ENCODE data around the gene RBPJ.

RBPJ gene

GRCh38 chr4:26447378-26447777 is 126.6 kb downstream of the RBPJ start:
- H3K79me2 ChIP-seq (ENCODE audit: insufficient read depth, low read length) = no peaks in the 10 kb centered on the region
- no peaks in the 10 kb centered on the region for H3F3A ChIP-seq (ENCODE audit: low read depth)
- no peak overlapping the region for H3K4me3 ChIP-seq (ENCODE audit: low read length, poor library complexity, severe bottlenecking)
- no peaks in the 10 kb centered on the region for H3K27me3 ChIP-seq (ENCODE audit: insufficient read depth, low read length, poor library complexity, severe bottlenecking)
- H3K4me2 ChIP-seq (ENCODE audit: low read depth, low read length, poor library complexity, severe bottlenecking) = no peak overlapping the region
- TF ChIP-seq CTCF (conservative IDR thresholded peaks at IDR 0.05; ENCODE audit: low read length) (no peak), EZH2phosphoT487 (IDR thresholded peaks at IDR 0.05; ENCODE audit: borderline replicate concordance) (no peak)
- no peaks in the 10 kb centered on the region for H4K20me1 ChIP-seq (ENCODE audit: insufficient read depth, low read length, poor library complexity, severe bottlenecking)
- H3K9me2 ChIP-seq (replicated peaks; ENCODE audit: low read depth, low read length) = no peaks in the 10 kb centered on the region
- no peaks in the 10 kb centered on the region for H3K9me3 ChIP-seq (ENCODE audit: insufficient read depth, low read depth, low read length)
- H3K36me3 ChIP-seq (ENCODE audit: insufficient read depth, low read length) = no peaks in the 10 kb centered on the region
- H2AFZ ChIP-seq (ENCODE audit: low read length) = no peak overlapping the region
- no peak overlapping the region for H3K9ac ChIP-seq (ENCODE audit: low read depth, low read length, poor library complexity, severe bottlenecking)
- peaks cover 4% of the 10 kb centered on the region for H3K4me1 ChIP-seq (ENCODE audit: insufficient read depth, low read length, poor library complexity, severe bottlenecking)

GRCh38 chr4:26450418-26450817 is 129.6 kb downstream of the RBPJ start:
- Histone ChIP-seq H3K9ac (ENCODE audit: low read depth, low read length, poor library complexity, severe bottlenecking) (no peak overlapping the region), H3K4me2 (ENCODE audit: low read depth, low read length, poor library complexity, severe bottlenecking) (no peak overlapping the region)
- no peak for TF ChIP-seq EZH2phosphoT487 (IDR thresholded peaks at IDR 0.05; ENCODE audit: borderline replicate concordance)
- no peak for TF ChIP-seq CTCF (conservative IDR thresholded peaks at IDR 0.05; ENCODE audit: low read length)

GRCh38 chr4:26451597-26451996 is 130.8 kb downstream of the RBPJ start:
- Histone ChIP-seq H3K79me2 (ENCODE audit: insufficient read depth, low read length) (no peaks in the 10 kb centered on the region), H3K9ac (ENCODE audit: low read depth, low read length, poor library complexity, severe bottlenecking) (no peak overlapping the region), H3K27me3 (ENCODE audit: insufficient read depth, low read length, poor library complexity, severe bottlenecking) (no peaks in the 10 kb centered on the region), H3K4me3 (ENCODE audit: low read length, poor library complexity, severe bottlenecking) (no peak overlapping the region), H3K9me2 (replicated peaks; ENCODE audit: low read depth, low read length) (no peaks in the 10 kb centered on the region), H3K4me1 (ENCODE audit: insufficient read depth, low read length, poor library complexity, severe bottlenecking) (peaks cover 11% of the 10 kb centered on the region), H2AFZ (ENCODE audit: low read length) (no peak overlapping the region), H3K9me3 (ENCODE audit: insufficient read depth, low read depth, low read length) (no peaks in the 10 kb centered on the region), H3K4me2 (ENCODE audit: low read depth, low read length, poor library complexity, severe bottlenecking) (no peak overlapping the region), H3K36me3 (ENCODE audit: insufficient read depth, low read length) (no peaks in the 10 kb centered on the region), H3F3A (ENCODE audit: low read depth) (no peaks in the 10 kb centered on the region), H4K20me1 (ENCODE audit: insufficient read depth, low read length, poor library complexity, severe bottlenecking) (no peaks in the 10 kb centered on the region)
- TF ChIP-seq EZH2phosphoT487 (IDR thresholded peaks at IDR 0.05; ENCODE audit: borderline replicate concordance) (no peak), CTCF (conservative IDR thresholded peaks at IDR 0.05; ENCODE audit: low read length) (no peak)

More at GRCh38 chr4:26450418-26450817, 129.6 kb downstream of the RBPJ start:
- Histone ChIP-seq H3K9me2 (replicated peaks; ENCODE audit: low read depth, low read length) (no peaks in the 10 kb centered on the region), H4K20me1 (ENCODE audit: insufficient read depth, low read length, poor library complexity, severe bottlenecking) (no peaks in the 10 kb centered on the region), H3K27me3 (ENCODE audit: insufficient read depth, low read length, poor library complexity, severe bottlenecking) (no peaks in the 10 kb centered on the region), H3K36me3 (ENCODE audit: insufficient read depth, low read length) (no peaks in the 10 kb centered on the region), H2AFZ (ENCODE audit: low read length) (no peak overlapping the region), H3K4me3 (ENCODE audit: low read length, poor library complexity, severe bottlenecking) (no peak overlapping the region), H3K4me1 (ENCODE audit: insufficient read depth, low read length, poor library complexity, severe bottlenecking) (peaks cover 11% of the 10 kb centered on the region), H3K9me3 (ENCODE audit: insufficient read depth, low read depth, low read length) (no peaks in the 10 kb centered on the region), H3F3A (ENCODE audit: low read depth) (no peaks in the 10 kb centered on the region), H3K79me2 (ENCODE audit: insufficient read depth, low read length) (no peaks in the 10 kb centered on the region)

All from Loucy (cell line).